Measurements from ENCODE around the gene STYX. TPM values are rescaled to one million over a fixed set of nuclear protein-coding genes. Genes with fewer than 3 reads are reported as not detected.

STYX gene
- total and polyA plus RNA-seq, 2 of the 8 experiments (the other 6 are each of a cell fraction or from before 2014, with no cell fraction given): 8.3 to 29.0 TPM

- TF ChIP-seq, protein P1, sequence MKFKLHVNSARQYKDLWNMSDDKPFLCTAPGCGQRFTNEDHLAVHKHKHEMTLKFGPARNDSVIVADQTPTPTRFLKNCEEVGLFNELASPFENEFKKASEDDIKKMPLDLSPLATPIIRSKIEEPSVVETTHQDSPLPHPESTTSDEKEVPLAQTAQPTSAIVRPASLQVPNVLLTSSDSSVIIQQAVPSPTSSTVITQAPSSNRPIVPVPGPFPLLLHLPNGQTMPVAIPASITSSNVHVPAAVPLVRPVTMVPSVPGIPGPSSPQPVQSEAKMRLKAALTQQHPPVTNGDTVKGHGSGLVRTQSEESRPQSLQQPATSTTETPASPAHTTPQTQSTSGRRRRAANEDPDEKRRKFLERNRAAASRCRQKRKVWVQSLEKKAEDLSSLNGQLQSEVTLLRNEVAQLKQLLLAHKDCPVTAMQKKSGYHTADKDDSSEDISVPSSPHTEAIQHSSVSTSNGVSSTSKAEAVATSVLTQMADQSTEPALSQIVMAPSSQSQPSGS (IDR thresholded peaks at IDR 0.05; ENCODE audit: low read length): no peak
- TF ChIP-seq SP1 (IDR thresholded peaks at IDR 0.05; ENCODE audit: low read depth, low read length): no peak
- no peak for TF ChIP-seq POLR2AphosphoS5 (IDR thresholded peaks at IDR 0.05; ENCODE audit: low read depth, low read length)
Observed at GRCh38 chr14:52706286-52706685, 23.7 kb upstream of the STYX start (continued).

Data from H1 (cell line).